ENCODE measurements around the gene JAZF1. TPM values are rescaled to one million over a fixed set of nuclear protein-coding genes. Genes with fewer than 3 reads are reported as not detected.

The JAZF1 gene
- total RNA-seq, 4 donors from 2014 or later, result 1.6 to 8.6 (median 5.3) TPM

DNA sequence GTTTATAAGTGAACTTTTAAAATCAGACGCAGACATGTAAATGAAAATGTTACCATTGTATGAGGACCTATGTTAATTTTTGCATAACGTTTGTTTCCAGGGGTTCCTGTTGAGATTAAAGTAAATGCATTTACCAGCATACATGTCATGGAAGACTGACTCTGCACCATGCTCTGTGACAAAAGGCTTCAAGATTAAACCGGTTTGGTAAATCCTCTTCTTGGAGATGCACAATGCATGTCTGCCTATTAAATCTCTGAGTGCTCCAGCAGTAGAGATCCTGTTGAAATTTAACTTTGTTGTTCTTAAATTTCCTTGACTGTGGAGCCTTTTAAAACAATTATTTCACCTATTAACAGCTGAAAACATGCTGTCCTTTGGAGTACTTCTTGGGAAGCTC is 36.5 kb upstream of the JAZF1 start:
- H3K4me3 ChIP-seq, result no peak overlapping the region
- H3K9me3 ChIP-seq, result no peaks in the 10 kb centered on the region
- no peak overlapping the region for H3K27ac ChIP-seq
- no peaks in the 10 kb centered on the region for H3K36me3 ChIP-seq
- in situ Hi-C loops (cut with MboI; ENCODE audit: low sequenced_read_pairs in 4 of 4) (no loop called here), intact Hi-C loops (cut with DNase I; ENCODE audit: low total_unique reads) (no loop called here)
- no peak for TF ChIP-seq POLR2A (IDR thresholded peaks at IDR 0.05)
- TF ChIP-seq, protein P1, sequence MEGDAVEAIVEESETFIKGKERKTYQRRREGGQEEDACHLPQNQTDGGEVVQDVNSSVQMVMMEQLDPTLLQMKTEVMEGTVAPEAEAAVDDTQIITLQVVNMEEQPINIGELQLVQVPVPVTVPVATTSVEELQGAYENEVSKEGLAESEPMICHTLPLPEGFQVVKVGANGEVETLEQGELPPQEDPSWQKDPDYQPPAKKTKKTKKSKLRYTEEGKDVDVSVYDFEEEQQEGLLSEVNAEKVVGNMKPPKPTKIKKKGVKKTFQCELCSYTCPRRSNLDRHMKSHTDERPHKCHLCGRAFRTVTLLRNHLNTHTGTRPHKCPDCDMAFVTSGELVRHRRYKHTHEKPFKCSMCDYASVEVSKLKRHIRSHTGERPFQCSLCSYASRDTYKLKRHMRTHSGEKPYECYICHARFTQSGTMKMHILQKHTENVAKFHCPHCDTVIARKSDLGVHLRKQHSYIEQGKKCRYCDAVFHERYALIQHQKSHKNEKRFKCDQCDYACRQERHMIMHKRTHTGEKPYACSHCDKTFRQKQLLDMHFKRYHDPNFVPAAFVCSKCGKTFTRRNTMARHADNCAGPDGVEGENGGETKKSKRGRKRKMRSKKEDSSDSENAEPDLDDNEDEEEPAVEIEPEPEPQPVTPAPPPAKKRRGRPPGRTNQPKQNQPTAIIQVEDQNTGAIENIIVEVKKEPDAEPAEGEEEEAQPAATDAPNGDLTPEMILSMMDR (IDR thresholded peaks at IDR 0.05 in 4 of 5, conservative IDR thresholded peaks at IDR 0.05 in 1 of 5), result no peak
- H3K27me3 ChIP-seq, result no peaks in the 10 kb centered on the region
- H3K4me1 ChIP-seq, result no peaks in the 10 kb centered on the region
- ATAC-seq, result no peak
- no peak for DNase-seq

DNA sequence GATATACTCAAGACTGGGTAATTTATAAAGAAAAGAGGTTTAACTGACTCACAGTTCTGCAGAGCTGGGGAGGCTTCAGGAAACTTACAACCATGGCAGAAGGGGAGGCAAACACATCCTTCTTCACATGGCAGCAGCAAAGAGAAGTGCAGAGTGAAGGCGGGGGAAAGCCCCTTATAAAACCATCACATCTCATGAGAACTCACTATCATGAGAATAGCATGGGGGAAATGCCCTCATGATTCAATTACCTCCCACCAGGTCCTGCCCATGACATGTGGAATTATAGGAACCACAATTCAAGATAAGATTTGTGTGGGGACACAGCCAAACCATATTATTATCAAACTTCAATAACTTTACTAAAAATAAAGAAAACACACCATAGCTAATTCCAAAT is 30.4 kb upstream of the JAZF1 start:
- in situ Hi-C loops (cut with MboI; ENCODE audit: low sequenced_read_pairs in 4 of 4), result no loop called here
- no peaks in the 10 kb centered on the region for H3K27me3 ChIP-seq

DNA sequence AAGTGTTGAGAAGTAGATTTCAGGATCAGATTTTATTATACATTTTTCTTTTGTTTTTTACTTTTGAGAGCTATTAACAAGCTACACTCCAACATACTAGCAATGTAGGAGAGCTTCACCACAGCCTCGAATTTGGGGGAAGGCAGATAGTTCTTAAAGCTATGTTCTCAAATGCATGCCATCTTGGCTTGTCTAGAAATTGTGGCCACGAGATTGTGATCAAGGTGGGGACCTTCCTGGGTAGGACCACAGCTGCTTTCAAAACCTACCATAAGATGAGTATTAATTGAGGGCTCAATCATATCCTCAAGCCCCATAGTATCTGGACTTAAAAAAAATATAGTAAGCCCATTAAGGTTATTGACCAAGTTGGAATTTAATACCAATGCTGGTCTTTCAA is 27.9 kb upstream of the JAZF1 start:
- intact Hi-C loops (cut with DNase I; ENCODE audit: low total_unique reads) (no loop called here), in situ Hi-C loops (cut with MboI; ENCODE audit: low sequenced_read_pairs in 4 of 4) (no loop called here)
- no peak overlapping the region for H3K4me3 ChIP-seq
- H3K4me1 ChIP-seq, result no peaks in the 10 kb centered on the region
- no peaks in the 10 kb centered on the region for H3K9me3 ChIP-seq
- H3K27ac ChIP-seq, result no peak overlapping the region
- H3K27me3 ChIP-seq, result no peaks in the 10 kb centered on the region
- TF ChIP-seq, protein P1 (IDR thresholded peaks at IDR 0.05 in 4 of 5, conservative IDR thresholded peaks at IDR 0.05 in 1 of 5), result no peak
- TF ChIP-seq POLR2A (IDR thresholded peaks at IDR 0.05), result no peak
- H3K36me3 ChIP-seq, result no peaks in the 10 kb centered on the region
- ATAC-seq (no peak), DNase-seq (no peak)

More for the DNA sequence above, 30.4 kb upstream of the JAZF1 start:
- ATAC-seq, result no peak
- intact Hi-C loops (cut with DNase I; ENCODE audit: low total_unique reads), result no loop called here
- Histone ChIP-seq H3K36me3 (no peaks in the 10 kb centered on the region), H3K9me3 (no peaks in the 10 kb centered on the region), H3K4me3 (no peak overlapping the region), H3K27ac (no peak overlapping the region), H3K4me1 (no peaks in the 10 kb centered on the region)
- DNase-seq, result no peak
- TF ChIP-seq POLR2A (IDR thresholded peaks at IDR 0.05), result no peak
- TF ChIP-seq, protein P1 (IDR thresholded peaks at IDR 0.05 in 4 of 5, conservative IDR thresholded peaks at IDR 0.05 in 1 of 5), result no peak

DNA sequence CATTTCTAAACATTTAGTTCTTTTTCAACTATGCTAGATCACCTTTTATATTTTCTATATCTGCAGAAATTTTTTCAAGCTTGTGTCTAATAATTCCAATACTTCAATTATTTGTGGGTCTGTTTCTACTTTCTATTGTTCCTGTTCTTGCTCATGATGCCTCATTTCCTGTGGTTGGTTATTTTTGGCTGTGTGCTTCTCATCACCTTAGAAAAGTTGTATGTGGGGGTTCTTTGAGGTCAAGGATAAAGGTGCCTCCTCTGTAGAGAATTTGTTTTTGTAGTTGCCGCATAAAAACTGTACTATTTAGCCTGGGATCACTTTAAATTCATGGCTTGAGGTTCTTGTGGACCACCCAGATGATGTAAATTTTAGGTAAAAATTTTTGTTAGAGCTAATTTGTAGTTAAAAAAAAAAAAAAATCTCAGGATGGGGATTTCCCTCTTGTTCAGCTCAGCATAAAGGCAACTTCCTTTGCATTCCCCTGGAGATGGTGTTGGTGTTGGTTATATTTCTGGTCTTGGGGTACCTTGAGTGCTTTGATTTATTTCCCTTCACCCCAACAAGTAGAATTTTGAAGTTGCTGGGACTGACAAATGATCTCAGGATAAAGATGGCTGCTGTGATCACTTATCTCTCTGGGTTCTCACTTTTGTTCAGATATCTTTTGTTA is 27.0 kb upstream of the JAZF1 start:
- DNase-seq (no peak), ATAC-seq (no peak)
- no peak for TF ChIP-seq POLR2A (IDR thresholded peaks at IDR 0.05)
- TF ChIP-seq, protein P1 (IDR thresholded peaks at IDR 0.05 in 4 of 5, conservative IDR thresholded peaks at IDR 0.05 in 1 of 5), result no peak
- Histone ChIP-seq H3K4me3 (no peak overlapping the region), H3K27me3 (no peaks in the 10 kb centered on the region), H3K4me1 (no peaks in the 10 kb centered on the region), H3K36me3 (no peaks in the 10 kb centered on the region), H3K27ac (no peak overlapping the region), H3K9me3 (no peaks in the 10 kb centered on the region)
- intact Hi-C loops (cut with DNase I; ENCODE audit: low total_unique reads), result no loop called here
- in situ Hi-C loops (cut with MboI; ENCODE audit: low sequenced_read_pairs in 4 of 4), result no loop called here

DNA sequence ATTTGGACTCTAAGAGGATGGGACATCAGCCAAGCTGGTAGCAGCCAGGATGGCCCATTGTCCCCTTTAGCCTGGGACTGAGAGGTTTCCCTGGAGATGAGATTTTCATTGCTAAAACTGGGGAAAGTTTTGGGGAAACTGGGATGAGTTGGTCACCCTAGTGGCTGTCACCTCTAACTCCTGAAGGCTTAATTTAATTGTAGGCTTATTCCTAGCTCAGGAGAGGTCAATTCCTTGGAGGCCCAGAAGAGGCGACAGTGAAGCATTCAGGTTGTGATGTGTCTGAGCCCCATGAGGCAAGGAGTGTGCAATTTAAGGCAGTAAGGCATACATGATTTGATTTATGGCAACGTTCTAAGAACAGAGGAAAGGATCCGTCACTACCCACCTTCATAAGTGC is 24.9 kb upstream of the JAZF1 start:
- ATAC-seq, result no peak
- no peaks in the 10 kb centered on the region for H3K4me1 ChIP-seq
- H3K9me3 ChIP-seq, result no peaks in the 10 kb centered on the region
- no peak overlapping the region for H3K4me3 ChIP-seq
- no peak overlapping the region for H3K27ac ChIP-seq
- H3K27me3 ChIP-seq, result no peaks in the 10 kb centered on the region
- in situ Hi-C loops (cut with MboI; ENCODE audit: low sequenced_read_pairs in 4 of 4) (no loop called here), intact Hi-C loops (cut with DNase I; ENCODE audit: low total_unique reads) (no loop called here)
- TF ChIP-seq, protein P1 (IDR thresholded peaks at IDR 0.05 in 4 of 5, conservative IDR thresholded peaks at IDR 0.05 in 1 of 5), result no peak
- no peak for TF ChIP-seq POLR2A (IDR thresholded peaks at IDR 0.05)
- no peak for DNase-seq
- H3K36me3 ChIP-seq, result no peaks in the 10 kb centered on the region
